A172 (cell line): ENCODE results near the gene HSP90AA1. TPM values are rescaled to one million over a fixed set of nuclear protein-coding genes. Genes with fewer than 3 reads are reported as not detected.

Experiments
- DNase-seq: peaks from one replicate; pipeline ENCODE4 v3.0.0-alpha.2; 2015; ENCODE audit warnings: low spot score
- total RNA-seq: library from RNA; depleted of rRNA; stranded (reverse); fragments of >200 nt; shearing (Covaris generic); gene quantifications from 2 replicates; pipeline ENCODE4 v1.2.3, GENCODE V29; 2014; rRNA removed

HSP90AA1 gene
- total RNA-seq, 1 experiment from 2014 or later: 404 TPM

DNA sequence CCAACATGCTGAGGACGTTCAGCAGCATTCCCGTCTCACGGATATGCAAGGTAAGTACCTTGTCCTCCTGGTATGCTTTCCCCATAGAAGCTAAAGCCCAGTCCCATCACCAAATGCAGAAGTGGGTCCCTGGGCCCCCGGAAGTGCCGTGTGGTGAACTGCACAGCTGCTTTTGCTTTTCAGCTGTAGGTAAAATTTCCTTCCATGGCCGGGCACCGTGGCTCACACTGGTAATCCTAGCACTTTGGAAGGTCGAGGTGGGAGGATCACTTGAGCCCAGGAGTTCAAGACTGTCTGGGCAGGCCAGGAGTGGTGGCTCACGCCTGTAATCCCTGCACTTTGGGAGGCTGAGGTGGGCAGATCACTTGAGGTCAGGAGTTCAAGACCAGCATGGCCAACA, 44.1 kb downstream of the HSP90AA1 start:
- no peak for DNase-seq

DNA sequence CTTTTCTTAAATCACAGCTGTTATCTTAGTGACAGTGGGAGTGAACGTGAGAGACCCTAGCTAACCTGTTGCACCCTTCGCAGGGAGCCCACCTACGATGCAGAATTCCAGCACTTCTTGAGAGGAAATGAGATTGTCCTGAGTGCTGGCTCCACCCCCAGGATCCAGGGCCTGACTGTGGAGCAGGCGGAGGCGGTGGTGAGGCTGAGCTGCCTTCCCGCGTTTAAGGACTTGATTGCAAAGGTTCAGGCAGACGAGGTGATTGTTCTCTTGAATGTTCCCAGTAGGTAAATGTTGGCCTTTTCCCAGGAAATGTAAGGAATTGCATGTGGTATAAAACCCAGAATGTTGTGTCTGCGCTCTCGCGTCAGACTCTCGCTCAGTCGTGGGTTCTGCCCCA, 46.7 kb downstream of the HSP90AA1 start:
- DNase-seq: no peak

DNA sequence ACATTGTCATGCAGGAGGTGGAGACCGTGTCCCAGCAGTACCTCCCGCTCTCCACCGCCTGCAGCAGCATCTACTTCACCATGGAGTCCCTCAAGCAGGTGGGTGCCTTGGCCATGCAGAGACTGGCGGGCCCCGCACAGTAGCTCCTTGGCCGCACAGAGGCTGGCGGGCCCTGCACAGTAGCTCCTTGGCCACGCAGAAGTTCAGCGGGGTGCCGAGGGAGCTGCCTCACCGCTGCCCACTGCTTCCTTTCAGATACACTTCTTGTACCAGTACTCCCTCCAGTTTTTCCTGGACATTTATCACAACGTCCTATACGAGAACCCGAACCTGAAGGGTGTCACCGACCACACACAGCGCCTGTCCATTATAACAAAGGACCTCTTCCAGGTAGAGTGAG, 47.7 kb downstream of the HSP90AA1 start:
- no peak for DNase-seq

GRCh38 chr14:102037686-102038085, 49.2 kb downstream of the HSP90AA1 start:
- DNase-seq: no peak

DNA sequence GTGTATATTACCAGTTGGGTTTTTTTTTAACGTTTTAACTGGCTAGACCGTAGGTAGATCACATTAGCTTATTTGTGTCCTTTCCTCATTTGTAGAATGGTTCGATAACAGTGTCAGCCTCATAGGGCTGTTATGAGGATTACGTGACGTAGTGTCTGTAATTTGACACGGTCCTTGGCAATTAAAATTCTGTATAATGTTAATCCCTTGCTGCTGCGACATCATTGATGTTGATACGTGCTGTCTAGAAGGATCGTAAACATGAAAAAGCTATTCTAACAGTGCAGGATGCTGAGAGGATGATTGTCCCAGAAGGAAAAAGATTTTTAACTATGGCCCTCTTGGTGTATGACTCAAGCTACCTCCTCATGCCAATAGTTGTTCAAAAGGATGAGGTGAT, 50.9 kb downstream of the HSP90AA1 start:
- no peak for DNase-seq

- no peak for DNase-seq
Observed at GRCh38 chr14:102034301-102034700, 52.5 kb downstream of the HSP90AA1 start.

GRCh38 chr14:102033241-102033640, 53.6 kb downstream of the HSP90AA1 start:
- DNase-seq: no peak

Other genes with a start within 250 kb of the HSP90AA1 start
- gene DYNC1H1, start 122.5 kb downstream of the HSP90AA1 start, total RNA-seq: 265 and 340 TPM in 2 replicates
- gene WDR20, start 52.9 kb upstream of the HSP90AA1 start, total RNA-seq: 10.9 and 14.8 TPM in 2 replicates
- gene MOK, start 218.1 kb upstream of the HSP90AA1 start, total RNA-seq: 8.4 and 11.6 TPM in 2 replicates
- gene ZNF839, start 232.7 kb upstream of the HSP90AA1 start, total RNA-seq: 6.8 and 8.5 TPM in 2 replicates